Measurements from ENCODE around the gene IL21R.
"Not testable (repeated sequence)": the region's sequence is repeated elsewhere in the genome, so short reads cannot be mapped to it uniquely, and the experiment has no call there.

IL21R gene

DNA sequence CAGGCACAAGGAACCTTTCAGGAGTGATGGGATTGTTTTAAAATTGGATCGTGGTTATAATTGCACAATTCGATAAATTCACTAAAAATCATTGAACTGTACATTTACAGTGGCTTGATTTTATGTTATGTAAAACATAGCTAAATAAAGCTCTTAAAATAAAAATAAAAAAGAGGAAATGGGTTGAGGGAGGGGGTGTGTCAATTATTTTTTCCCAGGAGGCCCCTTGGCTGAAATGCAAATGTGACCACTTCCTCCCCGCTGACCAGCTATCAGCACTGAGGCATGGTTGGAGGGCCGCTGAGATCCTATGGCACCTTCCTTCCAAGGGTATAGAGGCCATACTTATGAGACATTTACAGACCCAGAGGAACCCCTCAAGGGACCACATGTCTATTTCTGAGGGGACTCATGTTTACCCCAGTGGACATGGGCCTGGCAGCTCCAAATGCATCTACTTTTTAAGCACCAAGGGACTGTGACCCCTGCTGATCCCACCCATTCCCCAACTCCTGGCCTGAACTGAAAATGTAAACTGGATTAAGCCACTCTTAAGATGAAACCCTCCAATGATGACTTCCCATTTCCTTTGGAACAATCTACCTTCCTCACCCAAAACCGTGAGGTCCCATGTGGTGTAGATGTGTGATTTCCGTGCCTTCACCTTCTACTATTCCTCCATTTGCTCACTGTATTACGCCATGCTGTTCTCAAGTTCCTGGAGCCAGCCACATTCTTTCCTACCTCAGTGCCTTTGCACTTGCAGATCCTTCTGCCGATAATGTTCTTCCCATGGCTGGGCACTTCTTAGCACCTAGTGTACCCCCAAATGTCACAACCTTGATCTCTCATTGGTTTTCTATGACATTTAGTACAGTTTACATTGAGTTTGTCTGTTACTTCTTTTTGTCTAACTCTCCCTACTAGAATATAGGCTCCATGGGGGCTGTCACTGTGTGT is 2.8 kb upstream of the IL21R start:
- peak; percentile 79 for DNase-seq
- in situ Hi-C loops (cut with MboI; ENCODE audit: low pct_unique_long_range_greater_than_20kb, low sequenced_read_pairs) = no loop called here

DNA sequence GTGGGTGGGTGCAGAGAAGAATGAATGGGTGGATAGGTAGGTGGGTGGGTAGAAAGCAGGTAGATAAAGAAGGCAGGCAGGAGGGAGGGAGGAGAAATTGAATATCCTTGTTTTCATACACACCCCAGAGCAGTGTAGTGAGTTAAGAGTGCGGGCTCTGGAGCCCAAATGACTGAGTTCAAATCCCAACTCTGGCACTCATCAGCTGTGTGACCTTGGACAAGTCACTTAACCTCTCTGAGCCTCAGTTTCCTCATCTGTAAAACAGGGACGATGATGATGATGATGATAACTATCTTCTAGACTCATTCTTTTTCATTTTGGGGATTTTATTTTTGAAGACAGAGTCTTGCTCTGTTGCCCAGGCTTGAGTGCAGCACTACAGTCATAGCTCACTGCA is 2.0 kb upstream of the IL21R start:
- in situ Hi-C loops (cut with MboI; ENCODE audit: low pct_unique_long_range_greater_than_20kb, low sequenced_read_pairs) = no loop called here

DNA sequence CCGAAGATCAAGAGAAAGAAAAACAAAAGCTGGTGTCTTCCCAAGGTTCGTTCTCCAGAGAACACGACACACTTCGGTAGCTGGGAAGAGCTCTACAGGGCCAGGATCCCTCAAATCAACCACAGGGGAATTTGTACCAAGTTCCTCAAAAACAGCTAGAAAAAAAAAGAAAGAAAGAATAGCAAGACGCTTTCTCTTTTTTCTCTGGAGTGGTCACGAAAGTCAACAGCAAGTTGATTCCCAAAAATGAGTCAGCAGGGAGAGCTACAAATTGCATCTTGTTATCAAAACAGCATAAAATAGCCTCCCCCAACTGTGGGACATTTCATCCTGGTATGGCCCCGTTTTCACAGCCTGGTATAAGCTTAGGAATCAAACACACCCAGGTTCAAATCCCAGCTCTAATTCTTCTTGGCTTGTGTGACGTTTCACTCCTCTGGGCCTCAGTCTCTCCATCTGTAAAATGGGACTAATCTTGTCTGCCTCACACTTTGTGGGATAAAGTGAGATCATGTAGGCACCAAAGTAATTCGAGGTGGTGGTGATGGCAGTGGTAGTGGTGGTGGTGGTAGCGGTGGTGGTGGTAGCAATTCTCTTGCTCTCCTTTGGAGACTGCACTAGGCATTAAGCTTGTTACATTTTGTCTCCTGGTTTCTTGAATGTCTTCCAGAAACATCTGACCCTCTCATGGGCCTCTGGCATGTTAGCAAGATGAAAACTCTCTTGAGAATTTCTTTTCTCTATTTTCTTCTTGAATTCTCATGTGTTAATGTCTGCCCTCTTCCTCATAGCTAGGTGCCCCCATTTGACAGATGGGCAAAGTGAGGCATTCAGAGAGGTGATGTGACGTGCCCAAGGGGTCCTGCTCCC is 988 bp upstream of the IL21R start:
- in situ Hi-C loops (cut with MboI; ENCODE audit: low pct_unique_long_range_greater_than_20kb, low sequenced_read_pairs) = no loop called here
- peak; percentile 85 for DNase-seq

More for the DNA sequence above, 2.0 kb upstream of the IL21R start:
- no peak for DNase-seq

DNA sequence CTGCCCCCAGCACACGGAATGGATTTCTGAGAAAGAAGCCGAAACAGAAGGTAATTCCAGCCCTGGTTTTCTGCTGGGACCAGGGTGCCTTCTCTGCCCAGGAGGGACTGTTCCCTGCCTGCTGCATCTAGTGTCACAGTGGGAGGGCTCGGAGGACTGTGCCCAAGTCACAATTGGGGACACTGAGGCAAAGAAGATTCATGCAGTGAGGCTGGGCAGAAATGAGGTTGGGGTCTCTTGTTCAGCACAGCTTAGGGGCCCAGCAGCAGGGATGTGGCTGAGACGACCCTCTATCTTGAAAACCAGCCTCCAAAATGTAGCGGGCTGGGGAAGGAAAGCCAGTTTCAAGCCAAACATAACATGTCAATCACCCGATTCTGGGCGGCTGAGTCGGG is 592 bp downstream of the IL21R start:
- in situ Hi-C loops (cut with MboI; ENCODE audit: low pct_unique_long_range_greater_than_20kb, low sequenced_read_pairs) = no loop called here
- DNase-seq = no peak

DNA sequence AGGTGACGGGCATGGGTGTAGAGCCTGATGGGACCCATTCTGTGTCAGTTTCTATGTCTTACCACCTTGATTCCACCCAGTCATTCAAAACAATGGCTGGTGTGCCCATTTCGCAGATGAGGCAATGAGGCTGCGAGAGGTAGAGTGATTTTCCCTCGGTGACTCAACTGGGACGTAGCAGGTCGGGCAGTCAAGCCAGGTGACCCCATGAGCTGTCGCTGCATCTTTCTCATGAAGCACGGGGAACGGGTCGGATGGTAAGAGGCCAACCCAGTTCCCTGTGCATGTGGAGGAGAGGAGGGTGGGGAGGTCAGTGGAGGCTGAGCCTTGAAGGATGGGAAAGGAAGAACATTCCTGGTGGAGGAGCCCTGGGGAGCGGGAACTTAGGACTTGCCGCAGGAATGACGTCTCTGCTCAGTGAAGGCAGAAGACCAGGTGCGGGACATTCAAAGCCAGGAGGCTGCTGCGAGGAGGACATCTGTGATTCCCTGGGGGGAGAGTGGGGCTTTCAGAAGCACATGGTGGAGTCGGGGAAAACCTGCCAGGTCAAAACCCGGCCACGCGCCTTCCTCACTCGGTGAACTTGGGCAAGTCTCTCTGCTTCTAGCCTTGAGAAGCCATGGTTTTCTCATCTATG is 1.1 kb downstream of the IL21R start:
- in situ Hi-C loops (cut with MboI; ENCODE audit: low pct_unique_long_range_greater_than_20kb, low sequenced_read_pairs) = no loop called here
- DNase-seq = no peak

DNA sequence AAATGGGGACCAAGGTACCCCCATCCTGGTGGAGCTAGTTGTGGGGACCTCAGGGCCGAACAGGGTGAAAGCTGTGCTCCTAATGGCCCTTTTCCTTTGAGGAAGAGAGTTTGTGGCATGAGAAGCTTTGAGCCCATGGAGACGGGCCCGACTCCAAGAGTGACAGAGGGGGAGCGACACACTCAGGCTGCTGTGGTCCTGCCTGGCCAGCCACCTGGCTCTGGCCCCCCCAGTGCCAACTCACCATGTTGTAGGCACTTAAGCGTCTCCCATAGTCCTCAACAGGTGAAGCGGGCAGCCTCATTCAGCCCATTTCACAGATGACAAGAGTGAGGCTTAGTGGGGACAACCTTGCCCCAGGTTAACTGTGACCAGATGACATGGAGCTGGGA is 1.6 kb downstream of the IL21R start:
- in situ Hi-C loops (cut with MboI; ENCODE audit: low pct_unique_long_range_greater_than_20kb, low sequenced_read_pairs) = no loop called here
- DNase-seq = no peak

DNA sequence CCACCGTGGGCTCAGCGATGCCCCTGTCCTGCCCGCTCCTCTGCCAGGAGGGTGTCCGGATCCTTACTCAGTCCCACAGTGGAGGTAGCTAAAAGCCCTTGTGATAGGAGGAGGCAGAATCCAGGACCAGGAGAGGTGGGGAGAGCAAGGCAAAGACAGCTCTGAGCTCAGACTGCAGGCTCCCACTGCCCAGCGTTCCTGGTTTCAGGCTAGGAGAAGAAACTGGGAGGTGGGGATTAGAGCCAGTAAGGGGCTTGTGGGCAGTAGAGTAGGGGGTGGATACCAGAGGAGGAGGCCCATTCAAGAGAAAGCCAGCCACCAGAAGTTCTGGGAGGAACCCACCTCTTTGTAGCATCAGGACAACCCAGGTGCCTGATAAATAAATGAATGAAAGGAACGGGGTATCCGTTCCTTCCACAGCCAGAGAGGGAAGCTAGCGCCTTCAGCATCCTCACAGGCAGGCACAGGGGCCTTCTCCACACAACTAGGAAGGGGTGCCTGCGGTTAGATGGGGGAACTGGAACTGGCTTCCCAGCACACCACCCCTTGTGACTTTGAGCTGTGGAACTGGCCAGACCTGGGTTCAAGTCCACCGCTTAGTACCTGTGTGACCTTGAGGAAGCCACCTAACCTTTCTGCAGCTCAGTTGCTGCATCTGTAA is 2.3 kb downstream of the IL21R start:
- in situ Hi-C loops (cut with MboI; ENCODE audit: low pct_unique_long_range_greater_than_20kb, low sequenced_read_pairs) = no loop called here

DNA sequence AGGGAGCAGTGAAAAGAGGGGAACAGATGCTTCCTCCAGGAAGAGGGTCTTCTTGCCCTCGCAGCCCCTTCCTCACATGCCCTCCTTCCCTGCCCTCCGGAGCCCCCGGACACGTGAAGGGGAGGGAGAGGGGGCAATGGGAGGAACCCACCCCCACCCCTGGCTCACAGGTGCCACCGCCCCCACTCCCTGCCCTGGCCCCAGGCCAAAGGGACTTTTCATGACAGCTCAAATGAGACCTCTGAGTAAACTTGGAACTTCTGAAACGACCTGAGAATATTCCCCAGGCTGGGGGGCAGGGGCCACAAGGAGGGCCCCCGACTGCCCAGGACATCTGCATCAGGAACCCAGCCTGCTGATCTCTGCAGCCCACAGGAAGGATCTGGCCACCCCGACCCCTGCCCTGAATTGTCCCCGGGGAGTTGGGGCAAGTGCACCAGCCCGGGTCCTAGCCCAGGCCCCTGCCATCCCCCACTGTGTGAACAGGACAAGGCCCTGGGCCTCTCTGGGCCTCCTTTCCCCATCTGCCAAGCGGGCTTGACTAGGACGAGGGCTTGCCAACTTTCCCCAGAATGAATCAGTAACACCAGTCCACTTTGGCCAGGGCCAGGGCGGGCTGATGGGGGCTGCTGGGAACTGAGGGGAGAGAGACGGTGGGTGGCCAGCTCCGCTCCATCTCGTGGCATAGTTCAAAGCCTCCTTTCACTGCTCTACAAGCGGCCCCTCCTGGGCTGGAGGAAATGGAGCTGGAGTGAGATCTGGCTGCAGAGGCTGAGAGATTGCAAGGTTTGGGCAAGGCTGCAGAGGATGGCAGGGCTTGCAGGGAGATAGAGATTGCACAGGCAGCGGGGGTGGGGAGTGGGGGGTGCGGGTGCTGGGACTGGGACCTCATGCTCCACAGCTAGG is 3.8 kb downstream of the IL21R start:
- no peak for DNase-seq
- in situ Hi-C loops (cut with MboI; ENCODE audit: low pct_unique_long_range_greater_than_20kb, low sequenced_read_pairs) = no loop called here

More for the DNA sequence above, 2.3 kb downstream of the IL21R start:
- no peak for DNase-seq

DNA sequence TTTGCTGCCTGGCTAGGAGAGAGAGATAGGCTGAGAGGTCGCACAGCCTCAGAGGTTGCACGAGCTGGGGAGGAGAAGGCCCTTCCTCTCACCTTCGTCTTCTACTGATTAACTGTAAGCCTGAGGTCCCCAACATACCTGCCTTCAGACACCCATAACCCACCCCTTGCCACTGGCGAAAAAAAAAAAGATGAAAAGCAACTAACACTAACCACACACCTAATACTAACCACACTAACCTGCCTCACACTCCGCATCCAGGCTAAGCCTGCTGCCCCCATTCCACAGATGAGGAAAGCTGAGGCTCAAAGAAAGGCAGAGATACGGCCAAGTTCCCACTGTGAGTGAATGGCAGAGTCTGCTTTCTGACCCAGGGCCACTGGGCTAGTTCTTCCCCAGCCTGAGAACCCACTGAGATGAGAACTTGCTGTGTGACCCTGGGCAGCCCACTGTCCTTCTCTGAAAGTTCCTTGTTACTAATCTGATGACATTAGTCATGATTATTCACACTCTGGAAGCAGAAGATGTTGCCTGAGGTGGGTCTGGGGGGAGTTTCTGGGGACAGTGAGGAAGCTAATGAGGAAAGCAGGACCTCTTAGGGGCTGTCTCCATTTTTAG is 4.6 kb downstream of the IL21R start:
- in situ Hi-C loops (cut with MboI; ENCODE audit: low pct_unique_long_range_greater_than_20kb, low sequenced_read_pairs) = no loop called here

DNA sequence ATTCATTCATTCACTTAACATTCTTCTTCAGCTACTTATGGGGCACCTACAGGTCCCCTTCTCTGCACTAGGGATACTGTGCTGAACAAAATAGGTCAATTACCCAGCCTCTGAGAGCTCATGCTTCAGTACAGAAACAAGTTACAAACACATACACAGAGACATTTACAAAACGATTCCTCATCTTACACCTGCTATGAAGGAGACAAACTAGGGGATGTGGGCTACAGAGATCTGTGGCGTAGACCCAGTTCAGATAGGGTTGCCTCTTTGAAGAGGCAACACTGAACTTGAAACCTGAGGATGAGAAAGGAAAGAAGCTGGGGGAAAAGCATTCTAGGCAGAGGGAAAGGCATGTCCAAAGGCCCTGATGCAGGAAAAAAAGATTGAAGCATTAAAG is 5.2 kb downstream of the IL21R start:
- in situ Hi-C loops (cut with MboI; ENCODE audit: low pct_unique_long_range_greater_than_20kb, low sequenced_read_pairs) = no loop called here
- DNase-seq = no peak

More for the DNA sequence above, 4.6 kb downstream of the IL21R start:
- DNase-seq = no peak

DNA sequence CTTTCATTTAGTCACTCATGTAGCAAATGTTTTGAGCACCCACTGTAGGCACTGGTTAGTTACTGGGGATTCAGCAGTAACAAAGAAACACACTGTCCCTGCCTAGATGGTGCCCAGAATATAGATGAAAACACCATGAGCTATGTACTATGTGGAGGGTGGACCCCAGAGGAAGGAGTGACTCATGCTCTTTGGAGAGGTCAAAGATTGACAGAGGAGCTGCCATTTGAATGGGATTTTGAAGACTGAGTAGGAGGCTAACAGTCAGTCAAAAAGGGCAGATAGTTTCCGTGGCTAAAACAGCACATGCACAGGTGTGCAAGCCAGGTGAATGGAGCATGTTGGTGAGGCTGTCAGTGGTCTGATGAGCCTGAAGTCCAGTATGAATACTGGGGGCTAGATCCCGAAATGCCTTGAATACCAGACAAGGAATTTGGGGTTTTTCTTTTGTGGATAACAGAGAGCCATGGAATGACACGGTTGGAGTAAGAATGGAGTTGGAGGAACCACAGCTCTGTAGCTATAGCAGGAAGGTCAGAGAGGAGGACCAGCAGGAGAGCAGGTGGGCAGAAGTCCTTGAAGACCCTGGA is 6.1 kb downstream of the IL21R start:
- in situ Hi-C loops (cut with MboI; ENCODE audit: low pct_unique_long_range_greater_than_20kb, low sequenced_read_pairs) = no loop called here

DNA sequence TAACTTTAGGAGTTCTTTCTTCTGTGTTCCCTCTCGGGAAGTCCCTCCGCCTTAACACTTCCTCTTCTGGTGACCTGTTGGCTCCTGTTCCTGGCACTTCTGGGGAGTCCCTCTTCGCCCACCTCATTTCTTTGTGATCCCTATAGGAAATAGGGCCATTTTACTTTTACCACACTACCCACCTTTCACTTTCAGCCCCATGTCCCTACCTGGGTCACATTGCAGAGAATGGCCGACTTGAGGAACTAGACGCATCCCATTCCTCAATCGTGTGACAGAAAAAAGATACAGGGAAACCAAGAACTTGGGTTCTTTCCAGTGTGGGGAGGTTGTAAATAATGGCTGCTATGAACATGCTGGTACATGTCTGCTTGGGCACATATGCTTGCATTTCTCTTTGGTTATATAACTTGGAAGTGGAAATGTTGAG is 6.6 kb downstream of the IL21R start:
- in situ Hi-C loops (cut with MboI; ENCODE audit: low pct_unique_long_range_greater_than_20kb, low sequenced_read_pairs) = no loop called here
- peak; percentile 51 for DNase-seq

More for the DNA sequence above, 6.1 kb downstream of the IL21R start:
- no peak for DNase-seq

DNA sequence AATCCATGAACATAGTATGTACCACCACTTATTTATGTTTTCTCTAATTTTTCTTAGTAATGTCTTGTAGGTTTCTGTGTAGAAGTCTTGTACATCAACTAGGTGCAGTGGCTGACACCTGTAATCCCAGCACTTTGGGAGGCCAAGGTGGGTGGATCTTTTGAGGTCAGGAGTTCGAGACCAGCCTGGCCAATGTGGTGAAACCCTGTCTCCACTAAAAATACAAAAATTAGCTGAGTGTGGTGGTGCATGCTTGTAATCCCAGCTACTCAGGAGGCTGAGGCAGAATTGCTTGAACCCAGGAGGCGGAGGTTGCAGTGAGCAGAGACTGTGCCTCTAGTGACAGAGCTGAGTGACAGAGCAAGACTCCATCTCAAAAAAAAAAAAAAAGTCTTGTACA is 8.0 kb downstream of the IL21R start:
- in situ Hi-C loops (cut with MboI; ENCODE audit: low pct_unique_long_range_greater_than_20kb, low sequenced_read_pairs); DNase-seq: not testable (repeated sequence)

DNA sequence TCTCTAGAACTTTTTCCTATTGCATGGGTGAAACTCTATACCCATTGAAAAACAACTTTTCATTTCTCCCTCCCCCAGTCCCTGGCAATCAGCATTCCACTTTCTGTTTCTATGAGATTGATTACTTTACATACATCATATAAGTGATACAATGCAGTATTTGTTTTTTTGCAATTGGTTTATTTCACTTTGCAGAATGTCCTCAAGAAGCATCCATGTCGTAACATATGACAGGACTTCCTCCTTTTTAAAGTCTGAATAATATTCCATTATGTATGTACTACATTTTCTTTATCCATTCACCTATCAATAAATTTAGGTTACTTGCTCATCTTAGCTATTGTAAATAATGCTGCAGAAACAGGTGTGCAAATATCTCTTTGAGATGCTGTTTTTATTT is 8.8 kb downstream of the IL21R start:
- in situ Hi-C loops (cut with MboI; ENCODE audit: low pct_unique_long_range_greater_than_20kb, low sequenced_read_pairs) = no loop called here
- no peak for DNase-seq

DNA sequence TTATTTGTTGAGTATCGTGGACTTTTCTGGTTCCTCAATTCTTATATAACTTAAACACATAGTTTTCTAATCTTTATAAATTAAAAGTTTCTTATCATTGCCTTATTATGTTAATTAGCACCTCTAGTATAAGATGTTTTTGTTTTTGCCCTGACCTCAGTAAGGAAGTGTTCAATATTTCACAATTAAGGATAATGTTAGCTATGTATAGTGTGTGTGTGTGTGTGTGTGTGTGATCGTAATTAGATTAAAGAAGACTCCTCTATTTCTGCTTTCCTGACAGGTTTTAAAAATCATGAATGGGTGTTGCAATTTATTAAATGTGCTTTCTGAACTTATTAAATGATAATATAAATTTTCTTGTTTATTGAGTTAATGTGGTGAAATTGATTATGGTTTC is 12.0 kb downstream of the IL21R start:
- DNase-seq = no peak
- in situ Hi-C loops (cut with MboI; ENCODE audit: low pct_unique_long_range_greater_than_20kb, low sequenced_read_pairs) = no loop called here

DNA sequence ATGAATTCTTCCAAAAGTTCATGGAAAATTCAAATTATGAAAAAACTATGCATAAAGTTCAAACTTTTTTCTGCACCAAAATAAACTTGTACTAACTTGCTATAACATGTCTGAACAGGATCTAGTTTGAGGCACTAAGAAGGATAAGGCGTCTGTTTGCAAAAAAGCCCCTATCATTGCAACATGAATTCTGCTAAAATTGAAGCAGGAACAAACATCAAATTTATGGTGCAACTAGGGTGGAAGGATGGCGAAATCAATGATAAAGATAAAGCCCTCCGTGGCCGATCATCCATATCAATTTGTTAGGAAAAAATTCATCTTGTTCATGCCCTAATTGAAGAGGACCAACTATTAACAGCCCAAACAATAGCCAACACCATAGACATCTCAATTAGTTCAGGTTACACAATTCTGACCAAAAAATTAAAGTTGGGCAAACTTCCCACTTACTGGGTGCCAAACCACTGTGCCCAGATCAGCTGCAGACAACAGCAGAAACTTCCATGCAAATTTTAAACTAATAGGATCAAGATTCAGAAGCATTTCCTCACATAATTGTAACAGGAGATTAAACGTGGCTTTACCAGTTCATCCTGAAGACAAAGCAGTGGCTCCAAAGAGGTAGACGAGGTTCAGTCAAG is 12.9 kb downstream of the IL21R start:
- in situ Hi-C loops (cut with MboI; ENCODE audit: low pct_unique_long_range_greater_than_20kb, low sequenced_read_pairs) = no loop called here
- DNase-seq = no peak

Data from KBM-7 (cell line).